ENCODE results near the gene C3orf20.

The C3orf20 gene

GRCh38 chr3:14766428-14767244 lies 91.7 kb downstream of the C3orf20 start:
- Histone ChIP-seq H3K9me3 (ENCODE audit: control insufficient read depth in 2 of 2, low read length in 2 of 2) (no peaks in the 10 kb centered on the region), H3K9ac (ENCODE audit: low read length in 2 of 2) (no peak overlapping the region), H3K4me3 (ENCODE audit: low read length in 2 of 2) (no peak overlapping the region), H3K36me3 (ENCODE audit: control insufficient read depth in 2 of 2, insufficient read depth in 2 of 2, low read length in 2 of 2) (no peaks in the 10 kb centered on the region), H3K27ac (ENCODE audit: low read length) (no peak overlapping the region), H3K27me3 (ENCODE audit: control insufficient read depth in 1 of 2, insufficient read depth in 2 of 2, low read length in 2 of 2) (no peaks in the 10 kb centered on the region), H3K4me1 (ENCODE audit: control insufficient read depth, insufficient read depth, low read length) (no peaks in the 10 kb centered on the region)

DNA sequence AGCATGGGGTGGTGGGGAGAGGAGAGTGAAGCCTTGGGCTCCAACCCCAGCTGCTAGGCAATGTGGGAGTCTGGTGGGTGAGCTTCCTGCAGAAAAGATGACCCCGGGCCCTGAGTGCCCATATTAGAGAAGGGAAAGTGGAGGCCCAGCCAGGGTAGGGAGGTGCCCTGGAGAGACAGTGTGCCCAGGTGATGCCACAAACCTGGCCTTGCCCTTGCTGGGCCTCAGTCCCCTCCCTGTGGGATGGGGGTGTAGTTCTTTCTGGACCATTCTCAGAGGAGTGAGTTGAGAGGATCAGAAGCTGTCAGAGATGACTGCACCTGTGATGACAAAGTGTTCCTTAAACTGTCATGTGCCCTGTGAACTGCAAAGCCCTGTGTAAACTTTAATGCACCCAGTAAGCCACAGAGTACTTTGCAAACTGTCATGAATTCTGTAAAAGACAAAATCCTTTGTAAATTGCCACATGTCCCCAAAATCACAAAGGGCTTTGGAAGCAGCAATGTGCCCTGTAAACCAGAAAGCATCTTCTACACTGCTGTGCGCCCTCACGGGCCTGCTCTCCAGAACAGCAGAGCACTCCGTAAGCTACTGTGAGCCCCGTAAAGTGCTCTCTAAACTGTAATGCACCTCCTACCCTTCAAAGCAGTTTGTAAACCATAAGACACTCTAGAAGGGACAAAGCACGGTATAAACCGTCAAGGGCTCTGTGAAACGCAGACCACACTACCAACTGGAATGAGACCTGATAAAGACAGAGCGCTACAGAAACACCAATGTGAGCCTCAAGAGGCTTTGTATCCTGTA lies 92.5 kb downstream of the C3orf20 start:
- no peaks in the 10 kb centered on the region for H3K36me3 ChIP-seq (ENCODE audit: control insufficient read depth in 2 of 2, insufficient read depth in 2 of 2, low read length in 2 of 2)
- H3K4me3 ChIP-seq (ENCODE audit: low read length in 2 of 2) = no peak overlapping the region
- no peaks in the 10 kb centered on the region for H3K4me1 ChIP-seq (ENCODE audit: control insufficient read depth, insufficient read depth, low read length)
- no peak overlapping the region for H3K27ac ChIP-seq (ENCODE audit: low read length)
- H3K27me3 ChIP-seq (ENCODE audit: control insufficient read depth in 1 of 2, insufficient read depth in 2 of 2, low read length in 2 of 2) = no peaks in the 10 kb centered on the region
- no peaks in the 10 kb centered on the region for H3K9me3 ChIP-seq (ENCODE audit: control insufficient read depth in 2 of 2, low read length in 2 of 2)
- no peak overlapping the region for H3K9ac ChIP-seq (ENCODE audit: low read length in 2 of 2)

- H3K4me1 ChIP-seq (ENCODE audit: control insufficient read depth, insufficient read depth, low read length) = no peaks in the 10 kb centered on the region
- H3K27me3 ChIP-seq (ENCODE audit: control insufficient read depth in 1 of 2, insufficient read depth in 2 of 2, low read length in 2 of 2) = no peaks in the 10 kb centered on the region
- H3K9me3 ChIP-seq (ENCODE audit: control insufficient read depth in 2 of 2, low read length in 2 of 2) = no peaks in the 10 kb centered on the region
Observed at GRCh38 chr3:14768182-14768790, 93.3 kb downstream of the C3orf20 start.

DNA sequence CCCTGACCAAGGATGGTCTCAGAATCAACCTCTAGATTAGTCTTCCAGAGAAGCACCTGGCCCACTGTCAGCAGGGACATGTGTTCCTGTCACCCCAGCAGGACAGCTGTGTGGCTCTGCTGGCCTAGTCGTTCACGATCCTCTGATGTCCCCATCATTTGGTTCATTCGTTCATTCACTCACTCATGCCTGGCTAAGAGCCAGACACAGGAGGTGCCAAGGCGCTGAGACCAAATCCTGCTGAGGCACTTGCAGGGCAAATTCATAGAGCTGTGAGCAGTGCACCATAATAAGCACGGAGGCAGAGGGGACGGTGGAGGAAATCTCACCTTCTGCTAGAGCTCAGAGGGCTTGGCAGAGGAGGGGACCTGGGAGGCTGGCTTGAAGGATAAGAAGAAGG lies 93.9 kb downstream of the C3orf20 start:
- no peak overlapping the region for H3K27ac ChIP-seq (ENCODE audit: low read length)

More at GRCh38 chr3:14768182-14768790, 93.3 kb downstream of the C3orf20 start:
- Histone ChIP-seq H3K36me3 (ENCODE audit: control insufficient read depth in 2 of 2, insufficient read depth in 2 of 2, low read length in 2 of 2) (no peaks in the 10 kb centered on the region), H3K27ac (ENCODE audit: low read length) (no peak overlapping the region), H3K9ac (ENCODE audit: low read length in 2 of 2) (no peak overlapping the region), H3K4me3 (ENCODE audit: low read length in 2 of 2) (no peak overlapping the region)

GRCh38 chr3:14769544-14770325 lies 94.8 kb downstream of the C3orf20 start:
- H3K9ac ChIP-seq (ENCODE audit: low read length in 2 of 2) = no peak overlapping the region
- no peak overlapping the region for H3K4me3 ChIP-seq (ENCODE audit: low read length in 2 of 2)
- no peak overlapping the region for H3K27ac ChIP-seq (ENCODE audit: low read length)
- no peaks in the 10 kb centered on the region for H3K4me1 ChIP-seq (ENCODE audit: control insufficient read depth, insufficient read depth, low read length)
- H3K27me3 ChIP-seq (ENCODE audit: control insufficient read depth in 1 of 2, insufficient read depth in 2 of 2, low read length in 2 of 2) = no peaks in the 10 kb centered on the region
- no peaks in the 10 kb centered on the region for H3K9me3 ChIP-seq (ENCODE audit: control insufficient read depth in 2 of 2, low read length in 2 of 2)
- no peaks in the 10 kb centered on the region for H3K36me3 ChIP-seq (ENCODE audit: control insufficient read depth in 2 of 2, insufficient read depth in 2 of 2, low read length in 2 of 2)

More for the DNA sequence above, 93.9 kb downstream of the C3orf20 start:
- Histone ChIP-seq H3K9me3 (ENCODE audit: control insufficient read depth in 2 of 2, low read length in 2 of 2) (no peaks in the 10 kb centered on the region), H3K4me1 (ENCODE audit: control insufficient read depth, insufficient read depth, low read length) (no peaks in the 10 kb centered on the region), H3K36me3 (ENCODE audit: control insufficient read depth in 2 of 2, insufficient read depth in 2 of 2, low read length in 2 of 2) (no peaks in the 10 kb centered on the region), H3K4me3 (ENCODE audit: low read length in 2 of 2) (no peak overlapping the region), H3K9ac (ENCODE audit: low read length in 2 of 2) (no peak overlapping the region), H3K27me3 (ENCODE audit: control insufficient read depth in 1 of 2, insufficient read depth in 2 of 2, low read length in 2 of 2) (no peaks in the 10 kb centered on the region)

GRCh38 chr3:14770591-14770990 lies 95.7 kb downstream of the C3orf20 start:
- Histone ChIP-seq H3K27me3 (ENCODE audit: control insufficient read depth in 1 of 2, insufficient read depth in 2 of 2, low read length in 2 of 2) (no peaks in the 10 kb centered on the region), H3K27ac (ENCODE audit: low read length) (no peak overlapping the region), H3K4me1 (ENCODE audit: control insufficient read depth, insufficient read depth, low read length) (no peaks in the 10 kb centered on the region), H3K36me3 (ENCODE audit: control insufficient read depth in 2 of 2, insufficient read depth in 2 of 2, low read length in 2 of 2) (no peaks in the 10 kb centered on the region), H3K9me3 (ENCODE audit: control insufficient read depth in 2 of 2, low read length in 2 of 2) (no peaks in the 10 kb centered on the region), H3K4me3 (ENCODE audit: low read length in 2 of 2) (no peak overlapping the region), H3K9ac (ENCODE audit: low read length in 2 of 2) (no peak overlapping the region)

- H3K4me1 ChIP-seq (ENCODE audit: control insufficient read depth, insufficient read depth, low read length) = no peaks in the 10 kb centered on the region
Observed at GRCh38 chr3:14771593-14772497, 96.9 kb downstream of the C3orf20 start.

GRCh38 chr3:14772533-14773138 lies 97.7 kb downstream of the C3orf20 start:
- no peaks in the 10 kb centered on the region for H3K27me3 ChIP-seq (ENCODE audit: control insufficient read depth in 1 of 2, insufficient read depth in 2 of 2, low read length in 2 of 2)
- H3K4me1 ChIP-seq (ENCODE audit: control insufficient read depth, insufficient read depth, low read length) = no peaks in the 10 kb centered on the region
- H3K9ac ChIP-seq (ENCODE audit: low read length in 2 of 2) = no peak overlapping the region
- H3K9me3 ChIP-seq (ENCODE audit: control insufficient read depth in 2 of 2, low read length in 2 of 2) = no peaks in the 10 kb centered on the region
- no peaks in the 10 kb centered on the region for H3K36me3 ChIP-seq (ENCODE audit: control insufficient read depth in 2 of 2, insufficient read depth in 2 of 2, low read length in 2 of 2)
- H3K27ac ChIP-seq (ENCODE audit: low read length) = no peak overlapping the region
- no peak overlapping the region for H3K4me3 ChIP-seq (ENCODE audit: low read length in 2 of 2)

More at GRCh38 chr3:14771593-14772497, 96.9 kb downstream of the C3orf20 start:
- Histone ChIP-seq H3K4me3 (ENCODE audit: low read length in 2 of 2) (no peak overlapping the region), H3K9me3 (ENCODE audit: control insufficient read depth in 2 of 2, low read length in 2 of 2) (no peaks in the 10 kb centered on the region), H3K27me3 (ENCODE audit: control insufficient read depth in 1 of 2, insufficient read depth in 2 of 2, low read length in 2 of 2) (no peaks in the 10 kb centered on the region), H3K36me3 (ENCODE audit: control insufficient read depth in 2 of 2, insufficient read depth in 2 of 2, low read length in 2 of 2) (no peaks in the 10 kb centered on the region), H3K27ac (ENCODE audit: low read length) (no peak overlapping the region), H3K9ac (ENCODE audit: low read length in 2 of 2) (no peak overlapping the region)

GRCh38 chr3:14773281-14773680 lies 98.3 kb downstream of the C3orf20 start:
- Histone ChIP-seq H3K36me3 (ENCODE audit: control insufficient read depth in 2 of 2, insufficient read depth in 2 of 2, low read length in 2 of 2) (no peaks in the 10 kb centered on the region), H3K9me3 (ENCODE audit: control insufficient read depth in 2 of 2, low read length in 2 of 2) (no peaks in the 10 kb centered on the region), H3K27ac (ENCODE audit: low read length) (no peak overlapping the region), H3K4me1 (ENCODE audit: control insufficient read depth, insufficient read depth, low read length) (no peaks in the 10 kb centered on the region), H3K9ac (ENCODE audit: low read length in 2 of 2) (no peak overlapping the region), H3K27me3 (ENCODE audit: control insufficient read depth in 1 of 2, insufficient read depth in 2 of 2, low read length in 2 of 2) (no peaks in the 10 kb centered on the region), H3K4me3 (ENCODE audit: low read length in 2 of 2) (no peak overlapping the region)
